Activated naive CD8-positive, alpha-beta T cell treated with anti-CD3 and anti-CD28 coated beads, Interleukin-2, amount 50 U/mL, for 24 hours (primary cell): ENCODE data around the gene ARHGAP12.
"Not testable (repeated sequence)": the region's sequence is repeated elsewhere in the genome, so short reads cannot be mapped to it uniquely, and the experiment has no call there.

ENCODE experiments used
- ATAC-seq: fragments of 150-1000 bp; cut with Tn5 transposase; one replicate; pipeline ENCODE4 v1.10.0; 2021
- DNase-seq: peaks from one replicate; pipeline ENCODE4 v3.0.0; 2021
- H3K27ac Mint-ChIP-seq: one replicate; pipeline ENCODE4 v1.8.0; 2021; ENCODE audit warnings: mild to moderate bottlenecking, mixed read lengths
- H3K27me3 Mint-ChIP-seq: one replicate; pipeline ENCODE4 v1.8.0; 2021; ENCODE audit warnings: mixed read lengths
- H3K36me3 Mint-ChIP-seq: one replicate; pipeline ENCODE4 v1.8.0; 2021; ENCODE audit warnings: low read depth, mixed read lengths
- H3K4me1 Mint-ChIP-seq: one replicate; pipeline ENCODE4 v1.8.0; 2021; ENCODE audit warnings: mixed read lengths
- H3K4me3 Mint-ChIP-seq: one replicate; pipeline ENCODE4 v1.8.0; 2021; ENCODE audit warnings: mild to moderate bottlenecking, moderate library complexity, mixed read lengths
- H3K9me3 Mint-ChIP-seq: one replicate; pipeline ENCODE4 v1.8.0; 2021; ENCODE audit warnings: mixed read lengths

Gene ARHGAP12, protein sequence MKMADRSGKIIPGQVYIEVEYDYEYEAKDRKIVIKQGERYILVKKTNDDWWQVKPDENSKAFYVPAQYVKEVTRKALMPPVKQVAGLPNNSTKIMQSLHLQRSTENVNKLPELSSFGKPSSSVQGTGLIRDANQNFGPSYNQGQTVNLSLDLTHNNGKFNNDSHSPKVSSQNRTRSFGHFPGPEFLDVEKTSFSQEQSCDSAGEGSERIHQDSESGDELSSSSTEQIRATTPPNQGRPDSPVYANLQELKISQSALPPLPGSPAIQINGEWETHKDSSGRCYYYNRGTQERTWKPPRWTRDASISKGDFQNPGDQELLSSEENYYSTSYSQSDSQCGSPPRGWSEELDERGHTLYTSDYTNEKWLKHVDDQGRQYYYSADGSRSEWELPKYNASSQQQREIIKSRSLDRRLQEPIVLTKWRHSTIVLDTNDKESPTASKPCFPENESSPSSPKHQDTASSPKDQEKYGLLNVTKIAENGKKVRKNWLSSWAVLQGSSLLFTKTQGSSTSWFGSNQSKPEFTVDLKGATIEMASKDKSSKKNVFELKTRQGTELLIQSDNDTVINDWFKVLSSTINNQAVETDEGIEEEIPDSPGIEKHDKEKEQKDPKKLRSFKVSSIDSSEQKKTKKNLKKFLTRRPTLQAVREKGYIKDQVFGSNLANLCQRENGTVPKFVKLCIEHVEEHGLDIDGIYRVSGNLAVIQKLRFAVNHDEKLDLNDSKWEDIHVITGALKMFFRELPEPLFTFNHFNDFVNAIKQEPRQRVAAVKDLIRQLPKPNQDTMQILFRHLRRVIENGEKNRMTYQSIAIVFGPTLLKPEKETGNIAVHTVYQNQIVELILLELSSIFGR

DNA sequence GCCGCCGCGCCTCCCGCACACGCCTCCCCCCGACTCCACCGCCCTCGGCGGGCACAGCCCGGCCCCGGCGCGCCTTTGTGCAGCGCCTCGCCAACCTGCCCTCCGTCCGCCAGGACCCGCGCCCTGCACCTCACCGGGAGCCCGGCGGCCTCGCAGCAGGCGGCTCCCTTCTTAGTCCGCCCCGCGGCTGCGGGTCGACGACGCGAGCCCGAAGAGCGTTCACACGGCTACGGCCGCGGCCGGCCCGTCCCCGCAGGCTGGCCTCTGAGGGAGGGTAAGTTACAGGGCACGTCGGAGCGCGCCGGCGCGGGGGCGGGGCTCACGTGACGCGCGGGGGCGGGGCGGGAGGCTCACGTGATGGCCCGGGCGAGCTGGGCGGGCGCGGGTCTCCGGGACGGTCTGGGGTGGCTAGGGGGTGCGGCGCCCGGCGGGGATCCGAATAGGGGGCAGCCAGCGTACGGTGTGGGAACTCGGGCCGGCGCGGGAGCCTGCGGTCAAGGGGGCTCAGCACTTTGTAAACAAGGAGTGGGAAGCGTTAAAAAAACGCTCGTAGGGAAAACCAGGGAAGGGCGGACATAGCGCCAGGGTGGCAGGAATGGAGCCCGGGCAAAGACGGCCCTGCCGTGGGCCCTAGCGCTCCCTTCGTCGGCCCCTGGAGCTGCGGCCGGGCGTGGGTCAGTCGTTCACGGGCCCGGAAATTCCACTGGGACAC, at the start of gene ARHGAP12:
Gene ARHGAP12 (minus strand): TSS at position 283 of the 712 bp plus-strand sequence. CDS start 19,976 bp downstream, outside the sequence.
- Mint-ChIP-seq H3K36me3 (no peaks in the 10 kb centered on the region), H3K9me3 (no peaks in the 10 kb centered on the region), H3K4me3 (peak within 1 kb of the TSS; percentile 86), H3K27me3 (no peaks in the 10 kb centered on the region), H3K4me1 (peaks cover 50% of the 10 kb centered on the region), H3K27ac (peak within 1 kb of the TSS; percentile 79)
- DNase-seq: peak; percentile 82
- ATAC-seq: peak; percentile 64

DNA sequence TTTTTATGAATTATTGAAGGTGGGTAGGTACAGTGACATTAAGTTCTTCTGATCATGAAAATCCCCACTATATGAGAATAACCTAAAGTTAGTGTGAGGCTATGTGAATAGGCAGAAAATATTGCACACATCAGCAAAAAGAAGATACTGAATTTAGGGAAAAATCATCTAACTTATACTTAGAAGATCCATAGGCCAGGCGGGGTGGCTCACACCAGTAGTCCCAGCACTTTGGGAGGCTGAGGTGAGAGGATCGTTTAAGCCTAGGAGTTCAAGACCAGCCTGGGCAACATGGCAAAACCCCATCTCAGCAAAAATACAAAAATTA, 49.5 kb upstream of the ARHGAP12 start:
- Mint-ChIP-seq H3K4me1 (peaks cover 26% of the 10 kb centered on the region), H3K27ac (no peak overlapping the region), H3K4me3 (no peak overlapping the region), H3K27me3 (peaks cover 2% of the 10 kb centered on the region), H3K9me3 (peaks cover 8% of the 10 kb centered on the region), H3K36me3 (no peaks in the 10 kb centered on the region)
- DNase-seq (no peak), ATAC-seq (no peak)

DNA sequence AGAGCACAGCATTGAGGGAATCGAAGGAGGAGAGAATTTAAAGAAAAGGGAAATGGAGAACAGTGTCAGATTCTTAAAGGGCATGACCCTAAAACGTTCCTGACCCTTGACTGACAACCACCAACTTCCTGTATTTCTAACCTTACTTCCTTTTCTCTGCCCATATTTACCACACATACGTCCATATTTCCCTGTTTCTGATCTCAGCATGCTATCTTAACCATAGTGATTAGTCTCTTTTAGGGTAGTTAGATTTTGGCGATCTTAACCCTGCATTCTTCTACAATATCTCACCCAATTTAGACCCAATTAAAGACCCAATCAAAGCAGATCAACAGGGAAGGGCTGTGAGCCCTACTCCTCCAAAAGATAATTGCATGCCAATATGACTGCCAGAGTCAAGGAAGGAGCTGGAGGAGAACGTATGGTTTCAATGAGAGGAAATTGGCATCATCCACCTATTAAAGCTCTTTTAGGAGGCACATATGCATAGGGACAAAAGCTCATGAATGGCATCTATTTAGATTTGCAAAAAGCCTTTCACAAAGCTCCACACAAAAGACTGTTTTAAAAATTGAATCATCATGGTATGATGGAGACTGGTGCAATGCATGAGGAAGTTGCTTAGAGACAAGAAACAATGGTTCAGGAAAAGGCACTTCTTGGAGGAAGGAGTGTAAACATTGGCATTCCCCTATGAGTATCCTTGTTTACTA, 49.0 kb upstream of the ARHGAP12 start:
- H3K27me3 Mint-ChIP-seq: peaks cover 2% of the 10 kb centered on the region
- H3K4me3 Mint-ChIP-seq: no peak overlapping the region
- no peak overlapping the region for H3K27ac Mint-ChIP-seq
- H3K9me3 Mint-ChIP-seq: peaks cover 8% of the 10 kb centered on the region
- H3K4me1 Mint-ChIP-seq: peaks cover 26% of the 10 kb centered on the region
- DNase-seq (no peak), ATAC-seq (no peak)
- H3K36me3 Mint-ChIP-seq: no peaks in the 10 kb centered on the region

DNA sequence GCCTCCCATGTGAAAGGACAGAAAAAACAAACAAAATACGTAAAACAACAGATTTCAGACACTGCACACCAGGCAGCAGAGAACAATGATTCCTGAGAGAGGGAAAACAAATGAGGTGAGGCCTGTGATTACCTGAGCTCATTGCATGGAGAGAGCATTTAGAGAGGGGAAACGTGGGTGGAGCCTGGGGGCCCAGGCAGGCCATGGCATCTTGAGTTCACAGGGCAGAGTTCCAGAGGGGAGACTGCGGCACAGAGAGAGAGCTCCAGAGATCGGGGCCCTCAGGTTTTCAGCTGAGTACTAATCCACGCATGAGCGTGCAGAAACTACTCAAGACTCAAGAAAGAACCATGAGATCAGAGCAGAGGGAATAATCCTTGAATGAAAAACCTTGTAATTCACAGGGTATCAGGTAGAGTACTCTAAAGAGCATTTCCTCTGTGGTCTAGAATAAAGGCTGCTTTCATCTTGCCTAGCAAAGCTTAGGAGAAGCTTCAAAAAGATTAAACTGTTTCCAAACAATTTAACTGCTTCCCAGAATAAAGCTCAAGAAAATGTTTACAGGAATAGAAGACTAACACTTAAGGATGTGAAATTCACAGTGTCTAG, 46.6 kb upstream of the ARHGAP12 start:
- peaks cover 2% of the 10 kb centered on the region for H3K27me3 Mint-ChIP-seq
- H3K4me3 Mint-ChIP-seq: no peak overlapping the region
- peaks cover 4% of the 10 kb centered on the region for H3K9me3 Mint-ChIP-seq
- H3K27ac Mint-ChIP-seq: no peak overlapping the region
- no peaks in the 10 kb centered on the region for H3K36me3 Mint-ChIP-seq
- peaks cover 26% of the 10 kb centered on the region for H3K4me1 Mint-ChIP-seq
- ATAC-seq: no peak
- DNase-seq: no peak

DNA sequence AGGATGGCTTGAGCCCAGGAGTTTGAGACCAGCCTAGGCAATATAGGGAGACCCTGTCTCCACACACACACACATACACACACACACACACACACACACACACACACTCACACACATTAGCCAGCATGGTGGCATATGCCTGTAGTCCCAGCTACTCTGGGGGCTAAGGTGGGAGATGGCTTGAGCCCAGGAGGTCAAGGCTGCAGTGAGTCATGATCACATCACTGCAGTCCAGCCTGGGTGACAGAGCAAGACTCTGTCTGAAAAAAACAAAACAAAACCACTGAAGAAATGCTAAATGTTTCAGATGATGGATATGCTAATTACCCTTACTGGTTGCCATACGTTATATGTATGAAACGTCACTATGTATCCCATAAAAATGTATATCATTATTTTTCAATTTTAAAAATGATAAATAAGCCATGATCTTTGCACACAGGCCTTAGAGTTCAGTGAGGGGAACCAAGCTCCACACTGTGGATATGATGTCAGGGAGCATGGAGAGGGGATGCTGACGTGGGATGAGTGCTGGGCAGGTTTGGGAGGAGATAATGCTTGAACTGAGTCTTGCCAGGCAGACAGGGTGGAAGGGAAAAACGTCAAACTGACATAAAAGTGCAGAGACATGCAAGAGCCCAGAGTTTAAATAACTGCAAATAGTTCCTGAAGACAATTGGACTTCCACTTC, 45.9 kb upstream of the ARHGAP12 start:
- Mint-ChIP-seq H3K36me3 (no peaks in the 10 kb centered on the region), H3K4me1 (peaks cover 26% of the 10 kb centered on the region), H3K9me3 (no peaks in the 10 kb centered on the region), H3K27ac (no peak overlapping the region), H3K27me3 (peaks cover 2% of the 10 kb centered on the region), H3K4me3 (no peak overlapping the region)
- DNase-seq (no peak), ATAC-seq (no peak)

DNA sequence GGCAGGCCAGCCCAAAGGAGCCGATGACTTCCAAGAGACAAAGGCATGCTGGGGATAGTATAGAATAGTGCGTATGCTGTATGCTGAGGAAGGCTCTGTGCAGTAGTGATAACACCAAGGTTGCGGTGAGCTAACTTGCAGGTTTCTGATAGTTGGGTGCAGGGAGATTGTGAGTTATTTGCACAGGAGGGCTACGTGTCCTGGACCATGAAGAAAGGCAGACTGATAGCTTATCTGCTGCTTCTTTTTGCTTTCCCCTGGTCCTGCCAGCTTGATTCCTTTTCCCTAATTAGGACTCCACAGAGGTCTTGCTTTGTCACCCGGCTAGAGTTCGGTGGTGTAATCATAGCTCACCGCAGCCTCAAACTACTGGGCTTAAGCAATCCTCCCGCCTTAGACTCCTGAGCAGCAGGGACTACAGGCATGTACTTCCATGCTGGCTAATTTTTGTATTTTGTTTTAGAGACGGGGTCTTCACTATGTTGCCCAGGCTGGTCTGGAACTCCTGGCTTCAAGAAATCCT, 43.9 kb upstream of the ARHGAP12 start:
- Mint-ChIP-seq H3K4me3 (no peak overlapping the region), H3K4me1 (peaks cover 20% of the 10 kb centered on the region), H3K27ac (no peak overlapping the region), H3K36me3 (no peaks in the 10 kb centered on the region), H3K27me3 (peaks cover 2% of the 10 kb centered on the region), H3K9me3 (no peaks in the 10 kb centered on the region)
- DNase-seq (no peak), ATAC-seq (no peak)

DNA sequence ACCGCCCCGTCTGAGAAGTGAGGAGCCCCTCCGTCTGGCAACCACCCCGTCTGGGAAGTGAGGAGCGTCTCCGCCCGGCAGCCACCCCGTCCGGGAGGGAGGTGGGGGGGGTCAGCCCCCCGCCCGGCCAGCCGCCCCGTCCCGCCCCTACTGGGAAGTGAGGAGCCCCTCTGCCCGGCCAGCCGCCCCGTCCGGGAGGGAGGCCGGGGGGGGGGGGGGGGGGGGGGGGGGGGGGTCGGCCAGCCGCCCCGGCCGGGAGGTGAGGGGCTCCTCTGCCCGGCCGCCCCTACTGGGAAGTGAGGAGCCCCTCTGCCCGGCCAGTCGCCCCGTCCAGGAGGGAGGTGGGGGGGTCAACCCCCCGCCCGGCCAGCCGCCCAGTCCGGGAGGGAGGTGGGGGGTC, 41.2 kb upstream of the ARHGAP12 start:
- not testable (repeated sequence) for H3K27ac Mint-ChIP-seq, DNase-seq, ATAC-seq, H3K4me1 Mint-ChIP-seq, H3K9me3 Mint-ChIP-seq, H3K27me3 Mint-ChIP-seq, H3K36me3 Mint-ChIP-seq, H3K4me3 Mint-ChIP-seq

DNA sequence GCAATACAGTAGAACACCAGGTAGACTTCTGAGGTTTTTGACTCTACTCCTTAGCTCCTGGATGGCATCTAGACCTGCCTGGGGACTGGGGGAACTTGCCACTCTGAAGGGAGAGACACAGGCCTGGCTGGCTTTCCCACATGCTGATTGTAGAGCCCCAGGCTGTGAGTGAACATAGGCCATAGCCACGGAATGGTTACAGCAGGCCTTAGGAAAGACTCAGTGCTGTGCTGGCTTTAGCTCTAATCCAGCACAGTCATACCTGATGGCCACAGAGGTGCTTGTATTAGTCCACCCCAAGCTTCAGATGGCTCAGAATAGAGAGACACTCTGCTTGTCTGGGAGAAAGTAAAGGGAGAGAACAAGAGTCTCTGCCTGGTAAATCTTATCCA, 35.0 kb upstream of the ARHGAP12 start:
- Mint-ChIP-seq H3K27ac (no peak overlapping the region), H3K4me3 (no peak overlapping the region), H3K9me3 (no peaks in the 10 kb centered on the region), H3K27me3 (no peaks in the 10 kb centered on the region), H3K36me3 (no peaks in the 10 kb centered on the region), H3K4me1 (peaks cover 22% of the 10 kb centered on the region)
- no peak for DNase-seq
- ATAC-seq: no peak

DNA sequence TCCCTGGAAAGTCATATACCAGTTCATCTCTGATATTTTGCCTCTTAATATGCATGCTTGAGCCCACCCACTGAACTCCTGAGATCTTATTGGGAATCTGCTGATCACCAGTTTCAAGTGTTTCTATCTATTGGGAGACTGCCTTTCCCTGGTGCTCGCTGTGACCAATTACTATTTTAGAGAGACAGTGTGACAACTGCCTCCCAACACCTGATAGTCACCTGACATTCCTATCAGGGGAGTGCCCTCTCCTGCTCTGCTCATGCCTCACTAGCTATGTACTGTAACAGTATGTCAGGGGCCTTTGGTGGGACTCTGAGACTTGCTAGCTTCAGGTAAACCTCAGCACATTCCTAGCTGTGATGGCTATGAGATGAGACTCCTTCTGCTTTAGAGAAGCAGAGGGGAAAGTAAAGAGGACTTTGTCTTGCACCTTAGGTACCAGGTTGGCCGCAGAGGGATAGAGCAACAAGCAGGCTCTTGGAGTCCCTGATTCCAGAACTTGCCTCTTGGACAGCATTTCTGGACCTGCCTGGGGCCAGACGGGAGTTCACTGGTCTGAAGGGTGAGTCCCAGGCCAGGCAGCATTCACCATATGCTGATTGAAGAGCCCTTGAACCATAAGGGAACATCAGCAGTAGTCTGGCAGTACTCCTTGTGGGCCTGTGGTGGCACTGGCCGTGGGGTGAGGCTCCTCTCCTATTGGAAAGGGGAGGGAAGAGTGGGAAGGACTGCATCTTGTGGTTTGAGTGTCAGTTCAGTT, 34.4 kb upstream of the ARHGAP12 start:
- no peak for DNase-seq
- ATAC-seq: no peak
- no peaks in the 10 kb centered on the region for H3K36me3 Mint-ChIP-seq
- no peaks in the 10 kb centered on the region for H3K27me3 Mint-ChIP-seq
- no peak overlapping the region for H3K4me3 Mint-ChIP-seq
- H3K9me3 Mint-ChIP-seq: no peaks in the 10 kb centered on the region
- H3K4me1 Mint-ChIP-seq: peaks cover 22% of the 10 kb centered on the region
- no peak overlapping the region for H3K27ac Mint-ChIP-seq

DNA sequence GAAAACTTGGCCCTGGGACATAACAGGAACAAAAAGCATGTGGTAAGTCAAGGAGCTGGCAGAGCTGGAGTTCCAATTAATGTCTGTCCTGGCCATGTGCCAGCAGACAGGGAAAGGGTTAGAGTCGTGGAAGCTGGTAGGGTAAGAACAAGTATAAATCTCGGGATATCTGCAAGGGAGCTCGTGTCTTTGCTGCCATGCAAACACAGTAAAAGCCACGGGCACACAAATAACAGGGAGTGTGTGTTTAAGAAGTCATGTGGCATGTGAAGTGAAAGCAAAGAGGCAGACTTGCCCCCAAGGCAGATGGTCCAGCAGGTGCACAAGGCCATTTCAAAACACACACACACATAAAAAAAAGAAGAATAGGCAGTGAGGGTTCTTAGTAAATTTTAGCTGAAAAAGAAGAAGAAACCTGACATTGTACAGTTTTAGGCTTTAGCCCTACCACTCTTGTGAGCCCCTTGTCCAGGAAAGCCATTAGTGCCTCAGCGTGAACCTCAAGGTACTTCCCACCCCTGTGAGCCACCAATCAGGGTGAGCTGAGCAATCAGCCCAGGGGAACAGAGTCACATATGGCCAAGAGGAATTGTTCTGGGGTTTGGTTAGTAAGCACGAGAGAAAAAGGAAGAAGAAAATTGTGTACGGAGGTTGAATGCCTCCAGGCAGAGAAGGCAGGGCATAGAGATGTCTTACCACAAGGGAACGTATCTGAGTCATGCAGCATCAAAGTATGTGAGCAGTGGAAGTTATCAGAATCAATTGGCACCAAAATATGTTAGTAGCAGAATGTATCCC, 32.8 kb upstream of the ARHGAP12 start:
- Mint-ChIP-seq H3K4me1 (peaks cover 22% of the 10 kb centered on the region), H3K9me3 (peaks cover under 1% of the 10 kb centered on the region), H3K27me3 (no peaks in the 10 kb centered on the region), H3K27ac (peak overlapping the region; percentile 53), H3K36me3 (no peaks in the 10 kb centered on the region), H3K4me3 (peak overlapping the region; percentile 37)
- ATAC-seq: peak; percentile 92
- no peak for DNase-seq

DNA sequence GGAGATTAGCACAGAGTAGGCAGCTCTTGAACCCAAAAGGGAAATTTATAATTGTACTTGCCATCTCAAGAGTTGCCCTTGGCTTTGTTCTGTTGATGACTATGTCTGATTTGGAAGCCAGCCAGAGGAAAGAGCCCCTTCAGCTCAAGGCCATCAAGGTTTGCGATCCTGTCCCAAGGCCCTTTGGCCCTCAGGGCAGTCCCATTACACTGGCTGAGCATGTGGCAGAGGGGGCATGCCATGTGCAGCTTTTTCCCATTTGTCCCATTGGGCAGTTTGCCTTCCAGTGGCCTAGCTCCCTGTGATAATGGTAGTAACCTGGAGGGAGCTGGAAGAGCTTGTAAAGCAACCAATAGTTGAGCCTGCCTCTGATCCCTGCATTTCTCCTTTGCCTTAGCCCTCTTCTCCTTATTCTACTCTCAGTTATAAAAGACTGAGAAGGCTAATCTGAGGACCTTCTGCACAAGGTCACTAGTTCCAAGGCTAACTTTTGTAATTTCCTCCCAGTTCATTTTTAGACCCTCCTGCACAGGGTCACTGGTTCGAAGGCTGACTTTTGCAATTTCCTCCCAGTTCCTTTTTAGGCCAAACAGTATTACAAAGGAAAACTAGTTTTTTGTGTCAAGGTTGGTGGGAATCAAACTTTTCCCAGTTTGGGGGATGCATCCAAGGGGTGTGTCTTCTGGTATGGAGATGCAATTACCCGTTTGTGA, 31.0 kb upstream of the ARHGAP12 start:
- DNase-seq (no peak), ATAC-seq (no peak)
- Mint-ChIP-seq H3K9me3 (peaks cover 11% of the 10 kb centered on the region), H3K36me3 (no peaks in the 10 kb centered on the region), H3K4me3 (no peak overlapping the region), H3K27ac (no peak overlapping the region), H3K4me1 (peaks cover 25% of the 10 kb centered on the region), H3K27me3 (no peaks in the 10 kb centered on the region)

DNA sequence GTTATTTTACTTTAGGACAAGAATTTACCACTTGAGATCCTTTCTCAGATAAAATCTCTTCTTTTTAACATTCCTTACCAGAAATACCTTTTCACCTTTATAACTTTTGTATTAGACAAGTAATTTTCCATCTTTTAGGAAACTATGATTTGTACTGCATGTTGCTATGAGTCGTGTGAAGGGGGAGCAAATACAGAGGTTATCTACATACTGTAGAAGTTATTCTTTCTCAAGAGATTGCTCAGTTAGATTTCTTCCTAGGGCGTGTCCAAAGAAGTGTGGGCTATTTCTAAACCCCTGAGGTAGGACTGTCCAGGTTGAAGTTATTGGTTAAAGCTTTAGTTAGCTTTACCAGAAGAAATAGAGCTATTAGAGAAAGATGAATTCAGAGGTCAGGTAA, 30.2 kb upstream of the ARHGAP12 start:
- ATAC-seq (no peak), DNase-seq (no peak)
- Mint-ChIP-seq H3K27me3 (no peaks in the 10 kb centered on the region), H3K4me3 (no peak overlapping the region), H3K36me3 (peaks cover 2% of the 10 kb centered on the region), H3K27ac (no peak overlapping the region), H3K9me3 (peaks cover 19% of the 10 kb centered on the region), H3K4me1 (peaks cover 25% of the 10 kb centered on the region)
